HUDEP-2 (cell line): Measurements from ENCODE around the gene IL3RA.
"Not testable (repeated sequence)": the region's sequence is repeated elsewhere in the genome, so short reads cannot be mapped to it uniquely, and the experiment has no call there.

Source experiments
- DNase-seq, 76 experiments: peaks; one replicate each; lab custom pipeline; 2025; ENCODE audit not compliant: unreplicated experiment in 76 of 76; lab: John Stamatoyannopoulos, UW

IL3RA gene

GRCh38 chrX:1420371-1420770, 83.8 kb downstream of the IL3RA start:
- DNase-seq: no peak

DNA sequence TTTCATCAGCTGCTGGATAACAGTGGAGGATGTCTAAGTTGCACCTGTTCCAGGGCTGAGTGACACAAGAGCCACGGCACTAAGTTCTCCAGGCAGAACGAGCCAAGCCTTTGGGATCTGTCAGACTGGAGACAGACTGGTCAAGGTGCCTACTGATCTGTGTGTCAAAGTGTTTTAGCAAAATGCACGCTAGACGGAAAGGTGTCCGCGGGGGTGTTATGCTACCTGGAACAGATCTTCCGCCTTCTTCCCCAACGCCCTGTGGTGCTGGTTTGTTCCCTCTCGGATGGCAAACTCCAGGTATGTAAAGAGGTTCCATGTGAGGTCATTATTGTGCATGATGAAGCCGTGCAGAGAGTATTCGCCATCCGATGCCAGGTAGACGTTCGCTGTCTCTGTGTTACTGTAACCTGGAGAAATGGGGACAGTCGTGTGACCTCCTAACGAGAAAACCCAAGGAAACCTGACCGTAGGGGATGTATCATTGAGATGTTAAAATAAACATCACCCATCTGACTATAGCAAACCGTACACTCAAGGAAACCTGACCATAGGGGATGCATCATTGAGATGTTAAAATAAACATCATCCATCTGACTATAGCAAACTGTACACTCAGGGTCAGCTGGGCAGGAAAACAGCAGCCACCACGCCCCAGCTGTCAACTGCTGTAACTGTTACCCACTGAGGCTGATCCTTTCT, 85.0 kb downstream of the IL3RA start:
- no peak for DNase-seq

GRCh38 chrX:1422135-1422465, 85.5 kb downstream of the IL3RA start:
- no peak for DNase-seq

GRCh38 chrX:1423215-1423614, 86.6 kb downstream of the IL3RA start:
- no peak for DNase-seq

GRCh38 chrX:1424147-1424851, 87.7 kb downstream of the IL3RA start:
- no peak for DNase-seq

DNA sequence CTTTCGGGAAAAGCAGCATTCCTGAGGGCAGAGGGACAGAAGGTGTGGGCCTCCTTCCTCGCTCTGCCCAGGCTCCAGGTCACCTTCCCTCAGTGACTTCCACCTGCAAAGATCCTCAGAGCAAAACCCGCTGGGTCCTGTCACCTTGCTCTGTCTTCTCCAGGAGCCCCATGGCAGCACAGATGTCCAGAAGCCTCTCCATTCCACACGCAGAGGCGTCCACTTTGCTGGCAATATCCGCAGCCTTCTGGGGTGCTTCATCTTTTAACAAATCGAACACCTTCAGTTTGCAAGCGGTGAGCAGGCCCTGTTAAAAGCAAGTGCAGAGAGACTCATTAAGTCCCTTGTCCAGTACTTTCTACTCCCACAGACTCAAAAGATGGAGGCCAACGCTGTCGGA, 88.8 kb downstream of the IL3RA start:
- DNase-seq: no peak

DNA sequence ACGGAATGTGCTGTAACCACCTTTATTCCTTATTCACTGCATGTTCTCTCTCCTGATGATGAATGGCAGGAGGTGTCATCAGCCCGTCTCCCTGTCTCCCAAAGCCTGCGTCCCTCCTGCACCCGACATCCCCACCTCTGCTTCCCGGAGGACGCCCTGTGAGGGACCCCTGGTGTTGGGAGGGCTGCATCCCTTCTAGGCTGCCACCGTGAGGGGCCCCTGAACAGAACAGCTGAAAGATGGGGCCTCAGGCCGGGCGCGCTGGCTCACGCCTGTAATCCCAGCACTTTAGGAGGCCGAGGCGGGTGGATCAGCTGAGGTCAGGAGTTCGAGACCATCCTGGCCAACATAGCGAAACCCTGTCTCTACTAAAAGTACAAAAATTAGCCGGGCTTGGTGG, 89.7 kb downstream of the IL3RA start:
- DNase-seq: not testable (repeated sequence)

DNA sequence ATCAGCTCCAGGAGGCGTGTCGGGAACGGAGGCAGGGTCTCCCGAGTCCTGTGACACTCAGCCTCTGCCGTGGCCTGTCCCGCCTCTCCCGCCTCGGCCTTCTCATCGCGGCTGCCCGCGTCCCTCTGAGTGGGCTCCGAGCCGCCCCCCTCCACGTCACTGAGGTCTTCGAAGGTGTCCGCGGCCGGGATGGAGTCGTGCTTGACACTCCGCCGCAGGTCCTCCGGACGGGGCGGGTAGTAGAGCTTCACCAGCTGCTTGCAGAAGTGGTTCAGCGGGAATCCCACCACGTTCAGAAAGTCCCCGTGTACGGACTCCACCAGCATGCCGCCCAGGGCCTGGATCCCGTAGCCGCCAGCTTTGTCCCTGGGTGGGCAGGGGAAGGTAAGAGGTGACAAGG, 91.2 kb downstream of the IL3RA start:
- no peak for DNase-seq

DNA sequence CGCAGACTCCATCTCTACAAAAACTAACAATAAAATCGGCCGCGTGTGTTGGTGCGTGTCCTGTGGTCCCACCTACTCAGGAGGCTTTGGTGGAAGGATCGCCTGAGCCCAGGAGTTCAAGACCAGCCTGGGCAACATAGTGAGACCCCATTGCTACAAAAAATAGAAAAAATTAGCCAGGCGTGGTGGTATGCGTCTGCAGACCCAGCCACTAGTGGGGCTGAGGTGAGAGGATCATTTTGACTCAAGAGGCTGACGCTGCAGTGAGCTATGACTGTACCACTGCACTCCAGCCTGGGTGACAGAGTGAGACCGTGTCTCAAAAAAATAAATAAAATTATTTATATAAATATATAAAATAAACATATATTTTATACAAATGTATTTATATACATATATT, 93.9 kb downstream of the IL3RA start:
- DNase-seq: no peak
